ENCODE data around the gene TOX2. TPM values are rescaled to one million over a fixed set of nuclear protein-coding genes. Genes with fewer than 3 reads are reported as not detected.

The TOX2 gene
- total and polyA plus RNA-seq, 2 of the 8 experiments (the other 6 are each of a cell fraction or from before 2014, with no cell fraction given): 1.8 to 3.4 TPM

DNA sequence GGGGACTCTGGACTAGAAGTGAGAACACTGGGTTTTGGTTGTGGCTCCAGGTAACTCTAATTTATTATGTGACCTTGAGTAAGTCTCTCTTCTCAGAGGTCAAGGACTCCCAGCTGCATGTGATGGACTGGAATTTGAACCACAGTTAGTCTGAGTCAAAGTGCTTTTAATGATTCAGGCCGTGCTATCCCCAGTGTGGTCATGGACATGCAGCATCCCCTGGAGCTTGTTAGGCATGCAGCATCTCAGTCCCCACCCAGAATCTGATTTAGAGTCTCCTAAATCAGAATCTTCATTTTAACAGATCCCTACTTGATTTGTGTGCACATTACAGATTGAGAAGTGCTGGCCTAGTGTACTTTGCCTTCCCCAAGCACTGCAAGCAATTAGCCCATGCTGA is 74.2 kb downstream of the TOX2 start:
- no peaks in the 10 kb centered on the region for H3K9me3 ChIP-seq (ENCODE audit: insufficient read depth in 2 of 2, low read depth in 1 of 2, low read length in 1 of 2)
- no peak overlapping the region for H2BK15ac ChIP-seq (ENCODE audit: low read length)
- H2AK5ac ChIP-seq (ENCODE audit: low read depth, low read length): no peak overlapping the region
- CTCF ChIA-PET (ENCODE audit: partially characterized antibody): interaction anchor here (0.5 to 2.3 kb wide), 3 partner anchors 12 to 126 kb away, joined by 5 to 8 read pairs (median 6); no protein-coding TSS in a partner anchor
- no peak overlapping the region for H3K4ac ChIP-seq (replicated peaks; ENCODE audit: insufficient read length, low read depth, low read length)
- H3K79me2 ChIP-seq (ENCODE audit: control insufficient read depth in 1 of 2, insufficient read depth in 2 of 2, low read length in 2 of 2): no peaks in the 10 kb centered on the region
- no peak overlapping the region for H3K18ac ChIP-seq (ENCODE audit: extremely low read depth, low read length)
- no peak overlapping the region for H2BK12ac ChIP-seq (ENCODE audit: low read depth, low read length)
- H3K23me2 ChIP-seq (ENCODE audit: low read depth, low read length): no peaks in the 10 kb centered on the region
- H3K79me1 ChIP-seq (ENCODE audit: low read depth, low read length): no peaks in the 10 kb centered on the region
- WGBS, 2 experiments (ENCODE audit: extremely low coverage in 1 of 2, insufficient coverage in 1 of 2, insufficient read length in 1 of 2, insufficient replicate concordance in 2 of 2, low coverage in 1 of 2, low lambda C conversion rate in 2 of 2, missing lambda C conversion rate in 1 of 2): 93% methylated on average over 1 of the region's 1 CpG; no CpG with 5 or more reads in 1 of the 2 experiments
- no peak overlapping the region for H4K91ac ChIP-seq (replicated peaks; ENCODE audit: insufficient read length, low read length)
- no peak for TF ChIP-seq CHD2 (IDR thresholded peaks at IDR 0.05; ENCODE audit: low read length)
- TF ChIP-seq RNF2 (IDR thresholded peaks at IDR 0.05; ENCODE audit: borderline replicate concordance, low read depth, low read length, missing control alignments, poor library complexity, severe bottlenecking): no peak
- no peak for TF ChIP-seq SUZ12 (IDR thresholded peaks at IDR 0.05; ENCODE audit: low read length)
- no peak for TF ChIP-seq CHD1 (IDR thresholded peaks at IDR 0.05; ENCODE audit: low read depth, low read length)
- no peak for TF ChIP-seq SP1 (IDR thresholded peaks at IDR 0.05; ENCODE audit: low read depth, low read length)
- no peak for TF ChIP-seq CBX5 (IDR thresholded peaks at IDR 0.05; ENCODE audit: low read depth, low read length)
- TF ChIP-seq POU5F1 (IDR thresholded peaks at IDR 0.05; ENCODE audit: low read depth, low read length): no peak
- no peak overlapping the region for H3K4me3 ChIP-seq (ENCODE audit: extremely low read depth in 1 of 4, insufficient read depth in 2 of 4, low read depth in 3 of 4, low read length in 4 of 4)
- no peaks in the 10 kb centered on the region for H4K20me1 ChIP-seq (replicated peaks in 1 of 2; ENCODE audit: control insufficient read depth in 1 of 2, insufficient read depth in 2 of 2, low read length in 2 of 2)
- H2AFZ ChIP-seq (ENCODE audit: low read length): no peak overlapping the region
- H3K14ac ChIP-seq (ENCODE audit: insufficient read length): no peak overlapping the region
- H4K5ac ChIP-seq (ENCODE audit: insufficient read length, low read depth, low read length): no peak overlapping the region
- no peak for DNase-seq (ENCODE audit: low read depth in 1 of 2, low spot score in 2 of 2)
- H2BK20ac ChIP-seq (ENCODE audit: low read length): no peak overlapping the region
- POLR2A ChIA-PET (ENCODE audit: partially characterized antibody): no interaction called here
- no peak overlapping the region for H3K4me2 ChIP-seq (ENCODE audit: insufficient read depth in 1 of 2, low read depth in 2 of 2, low read length in 2 of 2)
- H3K23ac ChIP-seq (ENCODE audit: insufficient read length): no peak overlapping the region
- no peaks in the 10 kb centered on the region for H3K36me3 ChIP-seq (ENCODE audit: control insufficient read depth in 2 of 4, insufficient read depth in 4 of 4, low read length in 3 of 4)
- H2BK5ac ChIP-seq (ENCODE audit: low read depth, low read length): no peak overlapping the region
- no peak overlapping the region for H3K56ac ChIP-seq (replicated peaks; ENCODE audit: insufficient read length, low read depth, low read length)
- H4K8ac ChIP-seq (ENCODE audit: extremely low read depth, insufficient read depth, low read length): no peak overlapping the region
- no peak overlapping the region for H3K9ac ChIP-seq (replicated peaks in 1 of 4; ENCODE audit: extremely low read depth in 1 of 4, low read depth in 3 of 4, low read length in 3 of 4)
- H3K27me3 ChIP-seq (replicated peaks in 1 of 4; ENCODE audit: control insufficient read depth in 3 of 4, extremely low read depth in 1 of 4, insufficient read depth in 3 of 4, low read length in 3 of 4): no peaks in the 10 kb centered on the region
- no peaks in the 10 kb centered on the region for H3K4me1 ChIP-seq (replicated peaks in 1 of 4; ENCODE audit: control insufficient read depth in 3 of 4, insufficient read depth in 4 of 4, low read length in 3 of 4)
- H3K27ac ChIP-seq (ENCODE audit: low read depth, low read length): no peak overlapping the region
- FAIRE-seq: no peak
- H2BK120ac ChIP-seq (replicated peaks; ENCODE audit: low read depth, low read length): no peak overlapping the region

All from H1 (cell line).